ENCODE measurements around the gene TOMM70. TPM values are rescaled to one million over a fixed set of nuclear protein-coding genes. Genes with fewer than 3 reads are reported as not detected.

The TOMM70 gene
- total RNA-seq, 1 donor from 2014 or later, result 26.8 TPM

GRCh38 chr3:100319951-100320350 lies 80.9 kb downstream of the TOMM70 start:
- intact Hi-C loops (cut with DNase I), result loop anchor here (10.0 kb wide), 1 partner anchor 275 kb away; no protein-coding TSS in a partner anchor
- H3K9me3 ChIP-seq, result no peaks in the 10 kb centered on the region
- H3K27ac ChIP-seq, result no peak overlapping the region
- H3K4me1 ChIP-seq, result no peaks in the 10 kb centered on the region
- no peak for DNase-seq (ENCODE audit: extremely low spot score in 2 of 2)
- peaks cover 0 to 8% of the 10 kb centered on the region in 2 donors for H3K36me3 ChIP-seq
- H3K4me3 ChIP-seq, result no peak overlapping the region
- TF ChIP-seq POLR2AphosphoS5 (IDR thresholded peaks at IDR 0.05; ENCODE audit: insufficient read depth in 1 of 2, low read depth in 1 of 2) (no peak), POLR2A (IDR thresholded peaks at IDR 0.05) (no peak)
- TF ChIP-seq, protein P1, sequence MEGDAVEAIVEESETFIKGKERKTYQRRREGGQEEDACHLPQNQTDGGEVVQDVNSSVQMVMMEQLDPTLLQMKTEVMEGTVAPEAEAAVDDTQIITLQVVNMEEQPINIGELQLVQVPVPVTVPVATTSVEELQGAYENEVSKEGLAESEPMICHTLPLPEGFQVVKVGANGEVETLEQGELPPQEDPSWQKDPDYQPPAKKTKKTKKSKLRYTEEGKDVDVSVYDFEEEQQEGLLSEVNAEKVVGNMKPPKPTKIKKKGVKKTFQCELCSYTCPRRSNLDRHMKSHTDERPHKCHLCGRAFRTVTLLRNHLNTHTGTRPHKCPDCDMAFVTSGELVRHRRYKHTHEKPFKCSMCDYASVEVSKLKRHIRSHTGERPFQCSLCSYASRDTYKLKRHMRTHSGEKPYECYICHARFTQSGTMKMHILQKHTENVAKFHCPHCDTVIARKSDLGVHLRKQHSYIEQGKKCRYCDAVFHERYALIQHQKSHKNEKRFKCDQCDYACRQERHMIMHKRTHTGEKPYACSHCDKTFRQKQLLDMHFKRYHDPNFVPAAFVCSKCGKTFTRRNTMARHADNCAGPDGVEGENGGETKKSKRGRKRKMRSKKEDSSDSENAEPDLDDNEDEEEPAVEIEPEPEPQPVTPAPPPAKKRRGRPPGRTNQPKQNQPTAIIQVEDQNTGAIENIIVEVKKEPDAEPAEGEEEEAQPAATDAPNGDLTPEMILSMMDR (IDR thresholded peaks at IDR 0.05), result no peak
- H3K27me3 ChIP-seq, result no peaks in the 10 kb centered on the region

GRCh38 chr3:100317912-100318311 lies 83.0 kb downstream of the TOMM70 start:
- Histone ChIP-seq H3K36me3 (peaks cover 0 to 15% of the 10 kb centered on the region in 2 donors), H3K9me3 (no peaks in the 10 kb centered on the region), H3K4me3 (no peak overlapping the region), H3K27me3 (no peaks in the 10 kb centered on the region), H3K27ac (no peak overlapping the region), H3K4me1 (no peaks in the 10 kb centered on the region)
- TF ChIP-seq, protein P1 (IDR thresholded peaks at IDR 0.05), result no peak
- no peak for TF ChIP-seq POLR2AphosphoS5 (IDR thresholded peaks at IDR 0.05; ENCODE audit: insufficient read depth in 1 of 2, low read depth in 1 of 2)
- no peak for TF ChIP-seq POLR2A (IDR thresholded peaks at IDR 0.05)
- intact Hi-C loops (cut with DNase I), result loop anchor here (10.0 kb wide), 1 partner anchor 277 kb away; no protein-coding TSS in a partner anchor
- no peak for DNase-seq (ENCODE audit: extremely low spot score in 2 of 2)

- Histone ChIP-seq H3K36me3 (peaks cover 0 to 21% of the 10 kb centered on the region in 2 donors), H3K27ac (no peak overlapping the region), H3K9me3 (no peaks in the 10 kb centered on the region), H3K4me3 (no peak overlapping the region), H3K4me1 (no peaks in the 10 kb centered on the region), H3K27me3 (no peaks in the 10 kb centered on the region)
- DNase-seq (ENCODE audit: extremely low spot score in 2 of 2), result no peak
- intact Hi-C loops (cut with DNase I), result loop anchor here (10.0 kb wide), 1 partner anchor 278 kb away; no protein-coding TSS in a partner anchor
- TF ChIP-seq POLR2A (IDR thresholded peaks at IDR 0.05) (no peak), POLR2AphosphoS5 (IDR thresholded peaks at IDR 0.05; ENCODE audit: insufficient read depth in 1 of 2, low read depth in 1 of 2) (no peak)
- TF ChIP-seq, protein P1 (IDR thresholded peaks at IDR 0.05), result peak in 2 of 3 experiments; percentile 38 to 56
Observed at GRCh38 chr3:100316641-100317069, 84.2 kb downstream of the TOMM70 start.

Other genes starting within 250 kb of the TOMM70 start
- 56.5 TPM for gene TBC1D23, start 140.1 kb downstream of the TOMM70 start, total RNA-seq
- 26.0 TPM for gene NIT2, start 66.3 kb downstream of the TOMM70 start, total RNA-seq
- gene LNP1, start 450 bp upstream of the TOMM70 start, total RNA-seq, result 4.4 TPM
- 46.4 TPM for gene TMEM45A, start 91.5 kb upstream of the TOMM70 start, total RNA-seq
- not detected for gene ADGRG7, start 208.5 kb upstream of the TOMM70 start, total RNA-seq